Embryonic facial prominence (tissue), 1 donor: Measurements from ENCODE around the gene CCNF.

ENCODE experiments used
- DNase-seq: peaks from one replicate; pipeline ENCODE4 v3.0.0-alpha.2; 2016; ENCODE audit errors: extremely low spot score

CCNF gene

DNA sequence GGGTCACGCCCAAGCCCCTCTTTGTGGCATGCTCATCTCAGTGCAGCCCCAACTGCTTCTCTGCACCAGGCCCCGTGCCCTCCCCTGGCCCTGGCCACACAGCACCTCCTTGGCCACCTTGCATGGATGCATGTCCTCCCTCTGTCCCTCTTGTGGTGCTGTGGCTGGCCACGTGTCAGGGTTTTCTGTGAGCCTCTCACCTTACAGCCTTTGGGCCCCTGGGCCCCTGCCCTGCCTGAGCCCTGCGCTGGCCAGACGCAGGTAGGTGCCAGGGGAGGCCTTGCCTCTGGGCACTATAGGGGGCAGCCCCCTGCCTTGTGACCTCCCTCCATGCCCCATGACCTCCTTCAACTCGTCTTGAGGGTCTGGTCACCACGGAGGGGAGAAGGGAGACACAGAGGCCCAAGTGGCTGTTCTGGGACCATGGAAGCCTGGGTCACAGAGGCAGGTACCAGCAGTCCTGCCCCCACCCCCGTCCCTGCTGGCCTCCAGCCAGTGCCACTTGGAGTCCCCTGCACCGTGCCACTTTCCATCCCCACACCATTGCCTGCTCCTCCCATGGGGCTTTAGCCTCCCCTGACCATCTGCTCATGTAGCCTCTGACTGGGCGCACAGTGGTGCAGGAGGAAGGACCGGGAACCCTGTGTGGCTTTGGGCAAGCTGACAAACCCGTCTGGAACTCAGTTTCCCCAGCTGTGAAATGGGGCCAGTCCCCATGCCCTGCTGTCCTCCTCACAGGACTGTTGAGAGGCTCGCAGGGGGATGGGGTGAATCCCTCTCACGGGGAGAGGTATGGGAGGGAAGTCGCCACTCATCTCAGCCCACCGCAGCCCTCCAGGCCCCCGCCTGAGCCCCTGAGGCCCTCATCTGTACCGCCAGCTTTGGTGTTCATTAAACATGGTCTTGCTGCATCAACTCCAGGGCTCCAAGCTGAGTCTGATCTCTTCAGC is 73.0 kb downstream of the CCNF start:
- no peak for DNase-seq

DNA sequence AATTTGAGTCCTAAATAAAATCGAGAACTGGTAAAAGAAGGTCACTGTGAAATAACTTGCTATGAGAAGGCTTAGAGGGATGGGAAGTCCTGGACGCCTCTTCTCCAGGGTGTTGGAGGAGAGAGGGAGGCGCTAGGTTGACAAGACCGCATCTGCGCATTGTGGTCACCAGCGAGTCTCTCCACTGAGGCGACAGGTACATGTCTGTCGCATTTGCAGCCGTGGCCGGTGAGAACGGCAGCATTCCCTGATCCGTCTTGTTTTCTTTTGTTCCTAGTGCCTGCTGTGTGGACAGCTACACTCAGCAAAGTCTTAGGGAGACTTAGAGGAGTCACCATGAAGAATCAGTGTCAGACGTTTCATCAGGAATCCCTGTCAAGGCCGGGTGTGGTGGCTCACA is 76.4 kb downstream of the CCNF start:
- DNase-seq = no peak

- no peak for DNase-seq
Measured at GRCh38 chr16:2507052-2507659, 77.9 kb downstream of the CCNF start.

GRCh38 chr16:2507665-2508064 is 78.4 kb downstream of the CCNF start:
- DNase-seq = no peak
